Measurements from ENCODE around the gene ZNF385A.

DNA sequence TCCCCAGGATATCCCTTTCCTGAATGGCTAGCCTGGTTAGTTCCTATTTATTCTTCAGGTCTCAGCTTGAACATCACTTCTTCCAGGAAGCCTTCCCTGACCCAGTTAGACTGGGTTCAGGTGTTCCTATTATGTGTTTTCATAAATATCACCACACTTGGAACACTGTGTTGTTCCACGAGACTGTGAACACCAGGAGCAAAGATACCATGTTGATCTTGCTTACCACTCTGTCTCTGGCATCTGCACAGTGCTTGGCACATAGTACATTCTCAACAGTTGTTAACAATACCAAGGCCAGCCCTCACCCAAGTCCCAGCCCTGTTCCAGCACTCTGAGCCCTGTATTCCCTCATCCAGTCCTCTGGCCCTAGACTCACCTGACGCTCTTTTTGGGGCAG, 13.7 kb upstream of the ZNF385A start:
- TF ChIP-seq CTCF (IDR thresholded peaks at IDR 0.05; ENCODE audit: insufficient read depth, low read depth, low read length) = no peak
- TF ChIP-seq EZH2 (IDR thresholded peaks at IDR 0.05; ENCODE audit: insufficient read depth, low read length) = no peak
